Measurements from ENCODE around the gene NCOR1.
"Not testable (repeated sequence)": the region's sequence is repeated elsewhere in the genome, so short reads cannot be mapped to it uniquely, and the experiment has no call there.

The NCOR1 gene
- total RNA-seq, result 263 to 271 reads per million in 2 donors

- DNase-seq, result peak; percentile 77 to 92 (median 83)
Observed at GRCh38 chr17:16215273-16215964, at the start of gene NCOR1. Gene NCOR1, minus strand, starts transcription at chr17:16215534. Its CDS starts 20,965 bp downstream, at chr17:16194569.

DNA sequence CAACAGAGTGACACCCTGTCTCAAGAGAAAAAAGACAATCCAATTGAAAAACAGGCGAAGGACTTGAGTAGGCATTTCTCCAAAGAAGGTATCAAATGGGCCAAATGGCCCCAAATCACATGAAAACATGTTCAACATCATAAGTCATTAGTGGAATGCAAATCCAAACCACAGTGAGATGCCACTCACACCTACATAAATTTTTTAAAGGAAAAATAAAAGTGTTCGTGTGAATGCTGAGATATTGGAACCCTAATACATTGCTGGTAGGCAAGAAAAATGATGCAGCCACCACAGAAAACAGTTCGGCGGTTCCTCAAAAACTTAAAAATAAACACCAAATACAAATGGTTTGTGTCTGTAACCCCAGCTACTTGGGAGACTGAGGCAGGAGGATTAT, 46.9 kb upstream of the NCOR1 start:
- DNase-seq, result no peak

GRCh38 chr17:16261049-16261448, 45.7 kb upstream of the NCOR1 start:
- DNase-seq, result no peak

DNA sequence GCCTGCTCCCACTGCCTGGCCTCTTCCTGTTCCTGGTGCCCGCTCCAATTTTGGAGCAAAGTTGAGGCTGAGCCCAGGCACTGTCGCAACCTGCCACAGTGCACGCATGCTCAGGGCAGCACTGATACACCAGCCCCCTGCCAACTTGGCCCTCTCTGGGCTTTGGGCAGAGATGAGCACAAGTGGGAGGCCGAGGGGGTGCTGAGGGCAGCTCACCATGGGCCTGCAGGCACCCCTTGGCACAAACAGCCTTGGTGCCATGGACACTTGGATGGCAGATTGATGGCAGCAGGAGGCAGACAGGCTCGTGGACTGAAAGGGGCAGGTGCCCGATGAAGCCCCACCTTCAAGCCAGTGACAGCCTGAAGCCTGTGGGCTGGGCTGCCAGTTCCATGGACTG, 44.6 kb upstream of the NCOR1 start:
- DNase-seq, result no peak

- DNase-seq, result no peak
Observed at GRCh38 chr17:16258901-16259300, 43.6 kb upstream of the NCOR1 start.

DNA sequence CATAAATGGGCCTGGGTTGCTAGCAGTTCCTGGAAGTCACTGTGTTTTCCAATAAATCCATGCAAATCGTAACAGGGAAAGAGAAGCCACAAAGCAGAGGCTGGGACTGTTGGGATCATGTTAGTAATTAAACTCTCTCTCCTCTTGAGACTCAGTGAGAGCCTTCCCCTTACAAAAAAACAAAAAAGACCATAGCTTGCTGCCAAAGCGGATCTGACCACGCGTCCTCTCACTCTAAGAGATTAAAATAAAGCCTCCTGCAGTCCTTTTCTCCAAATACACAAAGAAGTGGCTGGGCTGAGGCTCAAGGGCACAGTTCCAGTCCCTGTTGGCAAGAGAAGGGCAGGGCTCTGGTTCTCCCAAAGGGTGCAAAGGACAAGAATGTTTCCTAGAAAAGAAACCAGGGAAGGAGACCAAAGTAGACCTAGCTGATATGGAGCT, 40.2 kb upstream of the NCOR1 start:
- DNase-seq, result no peak

DNA sequence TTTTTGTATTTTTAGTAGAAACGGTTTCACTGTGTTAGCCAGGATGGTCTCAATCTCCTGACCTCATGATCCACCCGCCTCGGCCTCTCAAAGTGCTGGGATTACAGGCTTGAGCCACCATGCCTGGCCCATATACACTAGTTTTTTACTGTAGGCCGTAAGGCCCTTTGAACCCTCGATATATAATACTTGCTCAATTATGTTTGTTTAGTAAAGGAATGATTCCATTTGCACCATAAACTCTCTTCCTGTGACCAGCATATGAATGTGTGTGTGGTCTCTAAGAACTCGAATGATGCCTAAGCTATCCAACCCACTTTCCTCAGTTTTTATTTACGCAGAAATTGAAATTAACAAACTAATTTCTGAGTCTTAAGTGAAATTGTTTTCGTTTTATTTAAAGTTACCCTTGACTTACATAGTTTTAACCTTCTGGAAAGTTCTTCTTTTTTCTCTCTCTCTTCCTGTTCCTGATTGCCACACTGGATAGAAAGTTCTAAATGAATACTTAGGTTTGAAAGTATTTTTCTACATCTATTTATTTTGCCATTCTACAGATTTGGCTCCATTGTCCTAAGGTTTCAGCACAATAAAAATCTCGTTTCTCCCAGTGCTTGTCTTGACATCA, 39.6 kb upstream of the NCOR1 start:
- no peak for DNase-seq

GRCh38 chr17:16251556-16251955, 36.2 kb upstream of the NCOR1 start:
- no peak for DNase-seq

DNA sequence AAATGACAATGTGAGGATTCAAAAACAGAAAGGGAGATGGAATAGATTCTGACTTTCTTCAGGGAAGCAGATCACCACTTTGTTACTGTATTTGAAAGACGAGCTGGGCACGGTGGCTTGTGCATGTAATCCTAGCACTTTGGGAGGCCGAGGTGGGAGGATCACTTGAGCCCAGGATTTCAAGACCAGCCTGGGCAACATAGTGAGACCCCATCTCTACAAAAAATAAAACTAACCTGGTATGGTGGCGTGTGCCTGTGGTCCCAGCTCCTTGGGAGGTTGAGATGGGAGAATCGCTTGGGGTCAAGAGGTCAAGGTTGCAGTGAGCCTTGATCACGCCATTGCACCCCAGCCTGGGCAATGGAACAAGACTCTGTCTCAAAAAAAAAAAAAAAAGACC, 35.7 kb upstream of the NCOR1 start:
- no peak for DNase-seq

- no peak for DNase-seq
Observed at GRCh38 chr17:16250635-16251034, 35.3 kb upstream of the NCOR1 start.

- no peak for DNase-seq
Observed at GRCh38 chr17:16247586-16247984, 32.3 kb upstream of the NCOR1 start.

- DNase-seq, result peak in 1 of 5 experiments; percentile 73
Observed at GRCh38 chr17:16243801-16244567, 28.6 kb upstream of the NCOR1 start.

DNA sequence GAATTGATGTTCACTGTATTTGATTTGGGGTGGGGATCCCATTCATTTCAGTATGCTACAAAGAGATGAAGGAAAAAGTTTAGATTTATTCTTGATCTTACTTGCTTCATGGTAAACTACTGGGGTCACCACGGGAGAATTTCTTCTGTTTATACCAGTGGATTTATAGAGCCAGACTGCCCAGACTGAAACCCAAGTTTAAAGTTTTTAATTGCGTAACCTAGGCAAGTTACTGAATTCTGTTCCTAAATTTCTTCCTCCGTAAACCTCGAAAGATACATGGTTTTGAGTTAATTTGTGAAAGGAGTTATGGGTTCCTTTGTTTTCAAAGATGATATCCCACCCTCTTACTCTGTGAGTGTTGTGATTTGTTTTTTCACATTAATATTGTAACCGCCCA, 28.1 kb upstream of the NCOR1 start:
- no peak for DNase-seq

- no peak for DNase-seq
Observed at GRCh38 chr17:16241906-16242399, 26.6 kb upstream of the NCOR1 start.

GRCh38 chr17:16239931-16240330, 24.6 kb upstream of the NCOR1 start:
- DNase-seq, result no peak

GRCh38 chr17:16232391-16232790, 17.1 kb upstream of the NCOR1 start:
- DNase-seq, result no peak

- peak in 1 of 5 experiments; percentile 23 for DNase-seq
Observed at GRCh38 chr17:16229912-16230561, 14.7 kb upstream of the NCOR1 start.

- no peak for DNase-seq
Observed at GRCh38 chr17:16222406-16222805, 7.1 kb upstream of the NCOR1 start.

DNA sequence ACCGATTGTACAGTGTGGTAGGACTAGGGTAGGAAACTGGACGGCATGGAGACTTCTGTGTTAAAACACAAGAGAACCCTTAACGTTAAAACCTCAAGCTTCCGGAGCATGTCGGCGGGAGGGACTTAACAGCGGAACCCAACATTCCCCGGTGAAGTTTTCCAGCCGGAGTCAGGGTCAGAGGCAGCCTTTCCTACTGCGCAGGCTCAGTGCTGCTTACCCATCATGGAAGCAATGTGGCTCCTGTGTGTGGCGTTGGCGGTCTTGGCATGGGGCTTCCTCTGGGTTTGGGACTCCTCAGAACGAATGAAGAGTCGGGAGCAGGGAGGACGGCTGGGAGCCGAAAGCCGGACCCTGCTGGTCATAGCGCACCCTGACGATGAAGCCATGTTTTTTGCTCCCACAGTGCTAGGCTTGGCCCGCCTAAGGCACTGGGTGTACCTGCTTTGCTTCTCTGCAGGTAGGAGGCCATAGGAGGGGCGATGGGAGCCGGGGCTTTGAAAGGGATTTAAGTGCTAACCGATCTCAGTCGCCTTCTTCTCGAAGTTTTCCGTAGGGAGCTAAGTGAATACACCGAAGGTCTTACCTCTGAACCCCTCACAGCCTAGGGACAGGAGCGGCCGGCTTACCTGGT, 1.8 kb upstream of the NCOR1 start, which contains the start of gene PIGL:
Gene PIGL (plus strand): TSS at position 209 of the 634 bp plus-strand sequence. CDS start 17 bp downstream, at position 226.
- DNase-seq, result peak; percentile 40 to 92 (median 71)

- DNase-seq, result not testable (repeated sequence)
Observed at GRCh38 chr17:16216341-16217001, 1.1 kb upstream of the NCOR1 start.

DNA sequence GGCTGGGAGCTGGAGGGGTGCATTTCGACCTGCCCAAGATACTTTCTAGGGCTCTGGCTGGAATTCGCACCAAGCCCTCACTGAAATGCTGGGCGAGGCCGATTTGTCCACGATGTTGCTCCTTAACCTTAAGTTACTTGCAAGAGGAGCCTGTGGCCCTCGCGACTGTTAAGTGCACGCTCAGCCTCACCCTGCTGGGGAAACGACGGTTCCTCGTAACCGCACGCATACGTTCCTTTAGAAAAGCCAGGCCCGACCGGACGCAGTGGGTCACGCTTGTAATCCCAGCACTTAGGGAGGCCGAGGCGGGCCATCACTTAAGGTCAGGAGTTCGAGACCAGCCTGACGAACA, 607 bp upstream of the NCOR1 start:
- DNase-seq, result peak in 2 of 5 experiments; percentile 7 to 65

DNA sequence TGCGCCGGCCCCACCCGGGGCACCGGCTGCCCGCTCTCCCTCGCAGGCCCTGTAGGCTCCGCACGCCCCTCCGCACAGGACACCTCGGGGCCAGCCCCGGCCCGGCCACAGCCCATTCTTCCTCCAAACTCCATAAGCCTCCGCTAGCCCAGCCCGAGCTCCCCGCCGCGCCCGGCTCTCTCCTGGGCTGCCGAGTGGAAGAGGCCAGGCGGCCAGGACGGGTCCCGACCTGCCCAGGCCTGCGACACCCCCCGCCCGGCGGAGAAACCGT, 397 bp downstream of the NCOR1 start:
- no peak for DNase-seq

All from T-helper 2 cell (primary cell).